ENCODE data around the gene LRRC46.

Gene LRRC46

GRCh38 chr17:47834756-47835155 is 3.3 kb downstream of the LRRC46 start:
- DNase-seq (ENCODE audit: low spot score), result no peak

DNA sequence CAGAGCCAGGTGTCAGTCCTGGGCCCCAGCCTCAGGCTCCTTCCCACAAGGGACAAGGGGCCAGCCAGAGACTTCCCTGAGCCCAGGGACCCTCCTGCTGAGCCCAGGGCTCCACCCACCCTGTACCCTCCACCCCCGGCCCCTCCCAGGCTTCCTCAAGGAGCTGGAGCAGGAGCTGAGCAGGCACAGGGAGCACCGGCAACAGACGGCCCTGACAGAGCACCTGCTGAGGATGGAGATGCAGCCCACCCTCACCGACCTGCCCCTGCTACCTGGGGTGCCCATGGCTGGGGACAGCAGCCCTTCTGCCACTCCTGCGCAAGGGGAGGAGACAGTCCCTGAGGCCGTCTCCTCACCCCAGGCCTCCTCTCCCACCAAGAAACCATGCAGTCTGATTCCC is 5.1 kb downstream of the LRRC46 start:
- no peak for DNase-seq (ENCODE audit: low spot score)

DNA sequence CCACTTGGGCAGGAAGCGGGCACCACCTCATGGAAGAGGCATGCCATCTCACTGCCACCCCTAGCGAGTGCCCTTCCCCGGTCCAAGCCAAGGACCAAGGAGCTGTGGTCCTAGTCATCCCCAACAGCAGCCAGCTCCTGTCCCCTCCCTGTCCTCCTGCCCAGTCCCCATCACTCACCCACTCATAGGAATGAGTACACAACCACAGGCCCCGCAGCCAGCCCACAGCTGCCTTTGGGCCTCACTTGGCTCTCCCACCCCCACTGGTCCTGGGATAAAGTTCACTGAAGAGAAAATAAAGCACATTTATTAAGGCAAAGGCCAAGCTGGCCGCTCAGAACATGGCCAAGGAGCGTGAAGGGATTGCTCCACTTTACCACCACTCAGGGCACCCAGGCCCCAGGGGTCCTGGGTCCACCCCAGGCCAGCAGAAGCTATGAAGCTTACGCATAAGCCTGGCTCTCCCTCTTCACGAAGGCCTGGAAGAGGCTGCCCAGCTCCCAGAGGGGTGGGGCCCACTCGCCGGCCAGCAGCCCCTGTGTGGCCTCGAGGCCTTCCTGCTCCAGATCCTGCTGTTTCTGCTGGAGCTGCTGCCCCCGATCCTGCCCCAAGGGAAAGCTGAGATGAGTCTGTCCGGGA is 6.0 kb downstream of the LRRC46 start:
- no peak for DNase-seq (ENCODE audit: low spot score)

DNA sequence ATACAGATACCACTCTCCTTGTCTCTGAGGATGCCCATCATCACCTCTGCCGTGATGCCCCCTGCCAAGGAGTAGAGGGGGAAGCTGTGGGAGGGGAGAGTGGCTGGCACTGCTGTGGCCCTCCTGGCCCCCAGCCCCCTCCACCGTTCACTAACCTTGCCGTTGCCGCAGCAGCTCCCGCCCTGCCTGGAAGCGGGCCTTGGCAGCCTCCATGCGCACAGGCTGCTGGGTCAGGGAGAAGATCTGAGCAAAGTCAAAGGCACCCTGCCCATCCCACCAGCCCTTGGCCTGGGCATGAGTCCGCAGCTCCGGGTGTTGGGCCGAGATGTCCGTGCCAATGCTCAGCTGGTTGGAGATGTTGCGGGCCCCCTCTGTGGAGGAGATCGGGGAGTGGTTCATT is 7.2 kb downstream of the LRRC46 start:
- DNase-seq (ENCODE audit: low spot score), result no peak

GRCh38 chr17:47839071-47839470 is 7.6 kb downstream of the LRRC46 start:
- DNase-seq (ENCODE audit: low spot score), result no peak

GRCh38 chr17:47840001-47840741 is 8.7 kb downstream of the LRRC46 start:
- DNase-seq (ENCODE audit: low spot score), result no peak

DNA sequence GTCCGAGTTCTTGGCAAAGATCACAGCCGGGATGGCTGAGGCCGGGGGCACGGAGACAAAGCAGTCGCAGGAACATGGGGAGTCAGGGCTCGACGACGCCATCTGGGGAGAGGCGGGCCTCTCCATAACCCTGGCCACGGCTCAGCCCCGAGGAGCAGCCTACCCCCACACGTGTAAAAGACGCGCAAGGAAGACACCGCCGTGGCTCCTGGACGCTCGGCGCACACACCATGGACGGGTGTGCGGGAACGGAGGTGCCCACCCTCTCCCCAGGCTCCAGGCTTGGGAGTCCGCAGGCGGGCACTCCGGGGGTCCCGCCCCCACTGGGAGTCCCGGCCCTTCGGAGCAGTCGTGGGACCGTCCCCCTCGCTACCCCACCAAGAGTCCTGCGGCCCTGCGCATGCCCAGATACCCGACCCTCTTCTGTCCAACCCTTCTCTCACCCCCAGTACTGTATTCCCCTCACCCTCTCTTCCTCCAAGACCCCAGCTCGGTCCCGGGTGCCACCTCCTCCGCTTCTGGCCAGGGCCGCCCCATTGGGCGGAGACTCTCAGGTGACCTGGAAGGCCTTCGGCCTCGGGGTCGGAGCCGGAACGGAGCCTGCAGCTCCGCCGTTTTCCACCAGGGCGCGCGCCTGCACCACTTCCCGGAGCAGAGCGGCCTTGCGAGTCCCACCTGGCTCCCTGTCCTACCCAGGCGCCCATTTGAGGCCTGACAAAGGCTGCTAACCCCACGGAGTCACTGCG is 9.4 kb downstream of the LRRC46 start, which contains the start of gene SCRN2:
SCRN2 (minus strand) TSS at position 532 of the 746 bp plus-strand sequence; CDS start at position 102, 430 bp downstream.
- peak; percentile 90 for DNase-seq (ENCODE audit: low spot score)

- no peak for DNase-seq (ENCODE audit: low spot score)
Observed at GRCh38 chr17:47841488-47842291, 10.2 kb downstream of the LRRC46 start.

DNA sequence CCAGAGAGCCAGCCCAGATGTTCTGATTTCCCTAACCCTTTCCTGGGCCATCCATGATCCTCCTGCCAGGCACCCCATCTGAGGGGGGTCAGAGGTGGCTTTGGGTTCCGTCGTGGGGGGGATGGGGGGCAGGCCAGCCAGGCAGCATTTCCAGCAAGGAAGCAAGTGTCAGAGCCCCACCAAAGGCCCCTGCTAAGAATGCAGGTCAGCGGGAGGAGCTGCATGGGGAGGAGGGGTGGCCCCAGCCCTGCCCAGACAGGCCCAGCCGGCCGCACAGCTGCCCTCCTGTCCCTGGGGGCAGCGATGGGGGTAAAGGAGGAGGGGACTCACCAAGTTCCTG is 11.9 kb downstream of the LRRC46 start:
- DNase-seq (ENCODE audit: low spot score), result no peak

- no peak for DNase-seq (ENCODE audit: low spot score)
Observed at GRCh38 chr17:47844227-47844626, 12.8 kb downstream of the LRRC46 start.

DNA sequence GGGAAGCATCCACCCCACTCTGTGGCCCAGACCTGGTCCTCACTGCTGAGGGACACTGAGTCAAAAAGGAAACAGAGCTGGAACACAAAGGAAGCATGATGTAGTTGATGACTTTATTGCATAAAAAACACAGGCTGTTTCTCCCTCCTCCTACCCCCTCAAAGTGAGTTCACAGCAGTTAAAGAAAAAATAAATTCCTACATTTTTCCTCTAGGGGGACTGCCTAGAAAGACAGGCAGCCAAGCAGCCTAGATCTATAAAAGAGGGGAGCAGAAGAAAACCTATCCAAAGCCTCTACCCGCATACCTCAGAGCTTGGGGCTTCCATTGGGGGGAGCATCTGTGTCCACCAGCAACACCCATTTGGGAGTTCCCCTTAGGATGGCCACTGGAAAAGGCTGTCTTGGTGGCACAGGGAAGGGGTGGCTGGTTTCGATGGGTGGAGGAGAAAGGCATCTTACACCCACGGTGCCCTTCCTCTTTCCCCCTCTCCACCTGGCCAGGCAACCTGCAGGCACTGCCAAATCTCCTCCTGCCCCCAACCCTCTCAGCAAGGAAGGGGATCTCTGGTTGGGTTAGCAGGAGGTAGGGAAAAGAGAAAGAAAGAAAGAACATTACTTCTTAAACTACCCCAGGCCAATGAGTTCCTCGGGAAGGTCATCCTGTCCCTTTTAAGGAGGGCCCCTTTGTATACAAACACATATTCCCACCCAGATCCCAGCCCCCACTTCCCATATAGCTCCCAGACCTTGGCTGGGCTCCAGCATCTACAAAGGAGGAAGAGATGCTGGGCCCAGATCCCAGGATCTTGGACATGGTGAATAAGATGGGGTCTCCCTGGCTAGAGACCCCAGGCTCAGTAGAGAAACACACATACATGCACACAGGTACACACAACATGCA is 13.6 kb downstream of the LRRC46 start:
- DNase-seq (ENCODE audit: low spot score), result no peak

- DNase-seq (ENCODE audit: low spot score), result no peak
Observed at GRCh38 chr17:47845716-47846075, 14.2 kb downstream of the LRRC46 start.

DNA sequence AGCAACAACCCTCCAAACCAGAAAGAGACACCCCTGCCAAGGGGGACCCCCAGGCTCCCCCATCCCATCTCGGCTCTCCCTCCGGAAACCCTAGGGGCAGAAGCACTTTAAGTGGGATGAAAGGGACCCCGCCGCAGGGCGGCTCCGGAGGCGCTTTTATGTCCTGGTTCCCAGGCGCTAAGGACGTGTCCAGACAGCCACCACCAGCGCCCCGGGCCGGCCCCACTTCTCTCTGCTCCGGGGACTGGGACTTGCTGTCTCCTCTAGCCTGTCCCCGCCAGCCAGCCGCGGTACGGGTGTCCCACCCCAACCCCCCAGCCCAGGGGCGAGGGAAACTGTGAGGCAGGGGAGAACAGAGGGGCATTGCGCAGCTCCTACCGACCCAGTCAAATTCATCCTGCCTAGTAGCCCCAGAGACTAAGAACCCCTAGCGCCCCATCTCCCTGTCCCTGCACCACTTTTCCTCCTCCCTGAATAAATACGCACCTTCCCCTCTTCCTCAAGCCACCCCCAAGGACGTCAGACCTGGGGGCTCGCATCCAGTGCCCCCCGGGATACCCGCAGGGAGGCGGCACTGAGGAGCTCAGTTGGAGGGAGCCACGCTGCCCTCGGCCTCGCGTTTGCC is 15.4 kb downstream of the LRRC46 start:
- DNase-seq (ENCODE audit: low spot score), result no peak

DNA sequence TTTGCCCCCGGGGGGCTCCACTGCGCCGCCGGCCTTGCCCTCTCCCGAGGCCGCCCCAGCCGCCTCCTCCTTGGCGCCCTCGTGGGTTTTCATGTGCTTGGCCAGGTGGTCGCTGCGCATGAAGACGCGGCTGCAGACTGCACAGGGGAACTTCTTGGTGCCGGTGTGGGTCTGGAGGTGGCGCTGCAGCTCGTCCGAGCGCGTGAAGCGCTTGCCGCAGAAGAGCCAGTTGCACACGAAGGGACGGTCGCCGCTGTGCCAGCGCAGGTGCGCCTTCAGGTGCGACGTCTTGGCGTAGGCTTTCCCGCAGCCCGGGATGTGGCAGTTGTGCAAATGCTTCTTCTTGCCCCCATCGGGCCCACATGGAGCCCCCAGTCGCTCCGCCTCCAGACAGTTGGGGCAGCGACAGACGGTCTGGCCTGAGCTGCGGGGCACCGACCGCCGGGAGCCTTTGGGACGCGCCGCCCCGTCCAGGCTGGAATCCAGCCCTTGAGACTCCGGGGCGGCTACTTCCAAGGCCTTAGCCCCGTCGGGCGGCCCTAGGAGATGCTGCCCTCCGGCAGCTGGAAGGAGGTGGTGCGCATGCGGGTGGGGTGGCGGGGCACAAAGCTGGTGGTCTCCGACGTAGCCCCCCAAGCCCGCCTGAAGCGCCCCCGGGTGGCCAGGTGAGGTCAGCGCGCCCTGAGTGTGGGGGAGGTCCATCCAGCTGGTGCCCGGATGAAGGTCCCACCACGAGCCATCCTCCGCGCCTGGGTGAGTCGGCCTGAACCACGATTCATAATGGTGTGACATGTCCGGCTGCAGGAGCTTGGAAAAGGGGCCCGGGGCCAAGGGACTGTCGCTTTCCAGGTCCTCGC is 16.1 kb downstream of the LRRC46 start:
- DNase-seq (ENCODE audit: low spot score), result no peak

- DNase-seq (ENCODE audit: low spot score), result no peak
Observed at GRCh38 chr17:47848198-47848513, 16.7 kb downstream of the LRRC46 start.

DNA sequence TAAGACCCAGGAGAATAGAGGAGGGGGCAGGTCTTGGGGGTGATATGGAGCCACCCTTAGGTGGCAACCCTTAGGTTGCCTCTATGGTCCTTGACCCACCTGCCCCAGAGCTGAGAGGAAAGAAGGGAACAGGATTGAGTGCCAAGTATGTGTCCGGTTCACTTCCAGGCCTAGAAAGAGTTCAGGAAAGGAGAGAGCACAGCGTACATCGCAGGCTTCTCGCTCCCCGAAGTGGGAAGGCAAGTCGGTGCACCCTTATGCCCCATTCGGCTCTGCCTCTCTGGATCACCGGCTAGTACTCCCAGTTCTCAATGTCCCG is 18.9 kb downstream of the LRRC46 start:
- DNase-seq (ENCODE audit: low spot score), result no peak

- DNase-seq (ENCODE audit: low spot score), result peak; percentile 66
Observed at GRCh38 chr17:47850692-47851573, 19.5 kb downstream of the LRRC46 start, which contains the start of gene SP6. SP6 (minus strand) TSS chr17:47851163; CDS start chr17:47848429, 2,734 bp downstream.

- DNase-seq (ENCODE audit: low spot score), result no peak
Observed at GRCh38 chr17:47851764-47852112, 20.3 kb downstream of the LRRC46 start.

Data from CD4-positive, alpha-beta T cell treated with Interleukin-15 for 4 hours (primary cell).